GM12801 (cell line): ENCODE data around the gene UCK1.

Source experiments
- CTCF ChIP-seq: IDR thresholded peaks from one replicate; pipeline ENCODE4 v1.5.1; 2011; ENCODE audit warnings: control low read depth; ENCODE audit not compliant: insufficient read length; ENCODE audit errors: extremely low read depth

Gene UCK1

GRCh38 chr9:131517761-131518190 lies 13.3 kb downstream of the UCK1 start:
- TF ChIP-seq CTCF = no peak

GRCh38 chr9:131516930-131517329 lies 14.1 kb downstream of the UCK1 start:
- no peak for TF ChIP-seq CTCF

- no peak for TF ChIP-seq CTCF
These were observed 15.0 kb downstream of the UCK1 start for GRCh38 chr9:131516100-131516499.

- no peak for TF ChIP-seq CTCF
These were observed 17.9 kb downstream of the UCK1 start for GRCh38 chr9:131513177-131513576.

- no peak for TF ChIP-seq CTCF
These were observed 19.2 kb downstream of the UCK1 start for GRCh38 chr9:131511880-131512279.

- no peak for TF ChIP-seq CTCF
These were observed 19.6 kb downstream of the UCK1 start for GRCh38 chr9:131511416-131511815.

- TF ChIP-seq CTCF = no peak
These were observed 26.1 kb downstream of the UCK1 start for GRCh38 chr9:131505012-131505411.
